H9 (cell line): ENCODE measurements around the gene IFNK. TPM values are rescaled to one million over a fixed set of nuclear protein-coding genes. Genes with fewer than 3 reads are reported as not detected.

Experiments used
- DNase-seq: peaks from one replicate; pipeline ENCODE4 v3.0.0-alpha.2; 2017
- H2AFZ ChIP-seq: one replicate; pipeline ENCODE4 v1.6.1; 2013; ENCODE audit warnings: mild to moderate bottlenecking, low read length, control low read depth, moderate library complexity
- H2AK5ac ChIP-seq: 2 replicates; pipeline ENCODE4 v1.6.1; 2013; ENCODE audit warnings: low read length, control low read depth, mixed read lengths; ENCODE audit not compliant: insufficient read length
- H2BK120ac ChIP-seq: one replicate; pipeline ENCODE4 v1.6.1; 2013; ENCODE audit warnings: low read depth, mild to moderate bottlenecking, low read length, control low read depth, inconsistent platforms; ENCODE audit not compliant: poor library complexity, severe bottlenecking
- H2BK12ac ChIP-seq: 2 replicates; pipeline ENCODE4 v1.6.1; 2013; ENCODE audit warnings: low read length, control low read depth, mixed read lengths, low read depth; ENCODE audit not compliant: insufficient read length
- H2BK15ac ChIP-seq: 2 replicates; pipeline ENCODE4 v1.6.1; 2013; ENCODE audit warnings: low read depth, low read length, control low read depth
- H2BK20ac ChIP-seq: one replicate; pipeline ENCODE4 v1.6.1; 2013; ENCODE audit warnings: low read depth, mild to moderate bottlenecking, low read length, control low read depth, inconsistent platforms; ENCODE audit not compliant: poor library complexity, severe bottlenecking
- H2BK5ac ChIP-seq: 2 replicates; pipeline ENCODE4 v1.6.1; 2013; ENCODE audit warnings: low read length, control low read depth, mixed read lengths; ENCODE audit not compliant: insufficient read length
- H3K14ac ChIP-seq: 2 replicates; pipeline ENCODE4 v1.6.1; 2013; ENCODE audit warnings: low read length, control low read depth; ENCODE audit not compliant: insufficient read depth
- H3K18ac ChIP-seq: 2 replicates; pipeline ENCODE4 v1.6.1; 2013; ENCODE audit warnings: low read depth, mild to moderate bottlenecking, mixed read lengths, low read length, control low read depth; ENCODE audit not compliant: insufficient read length
- H3K23ac ChIP-seq: 2 replicates; pipeline ENCODE4 v1.6.1; 2013; ENCODE audit warnings: low read length, control low read depth, mixed read lengths, low read depth; ENCODE audit not compliant: insufficient read length
- H3K23me2 ChIP-seq: 2 replicates; pipeline ENCODE4 v1.6.1; 2013; ENCODE audit warnings: low read depth, mild to moderate bottlenecking, mixed read lengths, low read length, control low read depth; ENCODE audit not compliant: insufficient read length, poor library complexity, severe bottlenecking
- H3K27ac ChIP-seq: 2 replicates; pipeline ENCODE4 v1.5.1; 2013; ENCODE audit warnings: low read length, control low read depth, mixed read lengths, low read depth; ENCODE audit not compliant: insufficient read length
- H3K27me3 ChIP-seq: 2 replicates; pipeline ENCODE4 v1.6.1; 2013; ENCODE audit warnings: low read length, control low read depth, inconsistent platforms; ENCODE audit not compliant: insufficient read depth
- H3K4ac ChIP-seq: 2 replicates; pipeline ENCODE4 v1.6.1; 2013; ENCODE audit warnings: low read depth, mild to moderate bottlenecking, control low read depth, inconsistent platforms, low read length, moderate library complexity
- H3K4me1 ChIP-seq: 2 replicates; pipeline ENCODE4 v1.6.1; 2013; ENCODE audit warnings: low read length, control low read depth, inconsistent platforms; ENCODE audit not compliant: insufficient read depth
- H3K4me2 ChIP-seq: 2 replicates; pipeline ENCODE4 v1.6.1; 2013; ENCODE audit warnings: low read length, control low read depth, mixed read lengths; ENCODE audit not compliant: insufficient read length, insufficient read depth
- H3K56ac ChIP-seq: 2 replicates; pipeline ENCODE4 v1.6.1; 2013; ENCODE audit warnings: low read depth, mild to moderate bottlenecking, mixed read lengths, low read length, control low read depth; ENCODE audit not compliant: insufficient read length
- H3K79me1 ChIP-seq: 2 replicates; pipeline ENCODE4 v1.6.1; 2013; ENCODE audit warnings: low read depth, mild to moderate bottlenecking, moderate library complexity, low read length, control low read depth, inconsistent platforms; ENCODE audit not compliant: insufficient read depth, poor library complexity, severe bottlenecking
- H3K79me2 ChIP-seq: 2 replicates; pipeline ENCODE4 v1.6.1; 2013; ENCODE audit warnings: low read length, control low read depth, inconsistent platforms; ENCODE audit not compliant: insufficient read depth
- H3K9ac ChIP-seq: 2 replicates; pipeline ENCODE4 v1.6.1; 2013; ENCODE audit warnings: low read length, control low read depth, mixed read lengths; ENCODE audit not compliant: insufficient read length; ENCODE audit errors: extremely low read depth
- H3K9me3 ChIP-seq: one replicate; pipeline ENCODE4 v1.6.1; 2013; ENCODE audit warnings: low read depth, low read length, inconsistent platforms; ENCODE audit not compliant: control insufficient read depth
- H3T11ph ChIP-seq: one replicate; pipeline ENCODE4 v1.6.1; 2013; ENCODE audit warnings: mild to moderate bottlenecking, low read length, control low read depth, inconsistent platforms
- H4K20me1 ChIP-seq: one replicate; pipeline ENCODE4 v1.6.1; 2013; ENCODE audit not compliant: control insufficient read depth, insufficient read length, insufficient read depth
- H4K5ac ChIP-seq: 2 replicates; pipeline ENCODE4 v1.6.1; 2013; ENCODE audit warnings: low read depth, mild to moderate bottlenecking, mixed read lengths, low read length, control low read depth; ENCODE audit not compliant: insufficient read length
- H4K8ac ChIP-seq: replicated peaks from 2 replicates; pipeline ENCODE4 v1.6.1; 2013; ENCODE audit warnings: low read length, control low read depth, mixed read lengths, low read depth; ENCODE audit not compliant: insufficient read length
- H4K91ac ChIP-seq: 2 replicates; pipeline ENCODE4 v1.6.1; 2013; ENCODE audit warnings: low read depth, mild to moderate bottlenecking, moderate library complexity, mixed read lengths, low read length, control low read depth; ENCODE audit not compliant: insufficient read length
- H3K27ac Mint-ChIP-seq, 3 experiments: 2 replicates in 2 of 3; 3 replicates in 1 of 3; pipeline ENCODE4 v1.8.0; 2020 to 2021; ENCODE audit warnings: mixed read lengths in 3 of 3, mild to moderate bottlenecking in 1 of 3, moderate library complexity in 1 of 3
- H3K27me3 Mint-ChIP-seq: 2 replicates; pipeline ENCODE4 v1.8.0; 2021; ENCODE audit warnings: low read depth, mild to moderate bottlenecking, moderate library complexity, mixed read lengths
- H3K36me3 Mint-ChIP-seq, 3 experiments: 2 replicates in 2 of 3; 3 replicates in 1 of 3; pipeline ENCODE4 v1.8.0; 2020 to 2021; ENCODE audit warnings: low read depth in 3 of 3, mixed read lengths in 3 of 3; ENCODE audit not compliant: insufficient read depth in 1 of 3
- H3K4me1 Mint-ChIP-seq, 2 experiments: 2 replicates each; pipeline ENCODE4 v1.8.0; 2020; ENCODE audit warnings: mixed read lengths in 2 of 2
- H3K4me3 Mint-ChIP-seq, 2 experiments: 2 replicates in 1 of 2; 3 replicates in 1 of 2; pipeline ENCODE4 v1.8.0; 2020 to 2021; ENCODE audit warnings: mild to moderate bottlenecking in 2 of 2, mixed read lengths in 2 of 2, moderate library complexity in 1 of 2
- H3K9me3 Mint-ChIP-seq, 2 experiments: 2 replicates in 1 of 2; 3 replicates in 1 of 2; pipeline ENCODE4 v1.8.0; 2020; ENCODE audit warnings: mild to moderate bottlenecking in 2 of 2, mixed read lengths in 2 of 2, moderate library complexity in 1 of 2
- CTCF ChIP-seq: fragments of 200-600 bp; sonication (generic); conservative IDR thresholded peaks from 3 replicates; pipeline ENCODE4 v1.8.0; 2021; ENCODE audit warnings: antibody characterized with exemption, mild to moderate bottlenecking
- total RNA-seq: library from RNA; stranded (reverse); gene quantifications from 2 replicates; pipeline ENCODE4 v1.2.1, GENCODE V29; 2021

Gene IFNK
- total RNA-seq, 1 experiment from 2014 or later: not detected

GRCh38 chr9:27523141-27523540 is 949 bp upstream of the IFNK start:
- no peak overlapping the region for H2BK5ac ChIP-seq
- no peak overlapping the region for H3K14ac ChIP-seq
- H3K9me3 ChIP-seq: no peaks in the 10 kb centered on the region
- H3K4me1 ChIP-seq: no peaks in the 10 kb centered on the region; the same call in 1 of the 2 replicates
- no peak overlapping the region for H3K23ac ChIP-seq
- H3K56ac ChIP-seq: no peak overlapping the region
- no peak overlapping the region for H2BK15ac ChIP-seq
- H2AK5ac ChIP-seq: no peak overlapping the region
- H3K27ac ChIP-seq: no peak overlapping the region
- H3K4me2 ChIP-seq: no peak overlapping the region
- H4K5ac ChIP-seq: no peak overlapping the region
- H4K20me1 ChIP-seq: no peaks in the 10 kb centered on the region
- no peaks in the 10 kb centered on the region for H3K27me3 ChIP-seq
- Mint-ChIP-seq H3K27ac (peak overlapping the region in 1 of 3 experiments; percentile 41; a peak in 1 of 7 replicates), H3K9me3 (no peaks in the 10 kb centered on the region), H3K36me3 (peaks cover 0 to 7% (median 1%) of the 10 kb centered on the region in 3 experiments; a peak in 3 of 7 replicates), H3K4me3 (no peak overlapping the region), H3K4me1 (peaks cover 34 to 36% of the 10 kb centered on the region in 2 experiments), H3K27me3 (peaks cover 2% of the 10 kb centered on the region)
- H4K91ac ChIP-seq: no peak overlapping the region
- TF ChIP-seq CTCF: no peak
- no peak overlapping the region for H3T11ph ChIP-seq
- H4K8ac ChIP-seq: no peak overlapping the region
- no peak overlapping the region for H2AFZ ChIP-seq
- no peaks in the 10 kb centered on the region for H3K79me1 ChIP-seq
- no peak overlapping the region for H2BK12ac ChIP-seq
- H2BK20ac ChIP-seq: no peak overlapping the region
- H3K18ac ChIP-seq: no peak overlapping the region
- peaks cover 6% of the 10 kb centered on the region; the same call in 1 of the 2 replicates for H3K79me2 ChIP-seq
- H2BK120ac ChIP-seq: no peak overlapping the region
- H3K9ac ChIP-seq: no peak overlapping the region
- no peak for DNase-seq
- H3K4ac ChIP-seq: no peak overlapping the region
- H3K23me2 ChIP-seq: peaks cover 6% of the 10 kb centered on the region
